ENCODE data around the gene C15orf39.

DNA sequence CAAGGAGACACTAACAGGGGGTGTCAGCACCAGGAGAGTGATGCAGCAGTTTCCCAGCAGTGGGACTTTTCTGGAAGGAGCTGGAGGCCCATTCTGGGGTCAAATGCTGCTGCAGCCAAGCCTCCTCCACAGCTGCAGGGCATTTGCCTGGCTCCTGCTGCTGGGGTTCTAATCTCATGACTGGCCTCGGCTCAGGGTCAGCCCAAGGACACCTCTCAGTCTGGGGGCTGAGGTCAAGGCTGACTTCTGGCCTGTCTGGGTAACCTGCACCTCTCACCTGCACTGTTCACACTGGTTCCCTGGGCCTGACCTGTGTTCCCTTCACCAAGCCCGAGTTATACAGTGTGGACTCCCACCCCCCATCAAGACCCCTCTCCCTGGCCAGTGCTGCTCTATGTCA is 10.4 kb upstream of the C15orf39 start:
- TF ChIP-seq, protein P1, sequence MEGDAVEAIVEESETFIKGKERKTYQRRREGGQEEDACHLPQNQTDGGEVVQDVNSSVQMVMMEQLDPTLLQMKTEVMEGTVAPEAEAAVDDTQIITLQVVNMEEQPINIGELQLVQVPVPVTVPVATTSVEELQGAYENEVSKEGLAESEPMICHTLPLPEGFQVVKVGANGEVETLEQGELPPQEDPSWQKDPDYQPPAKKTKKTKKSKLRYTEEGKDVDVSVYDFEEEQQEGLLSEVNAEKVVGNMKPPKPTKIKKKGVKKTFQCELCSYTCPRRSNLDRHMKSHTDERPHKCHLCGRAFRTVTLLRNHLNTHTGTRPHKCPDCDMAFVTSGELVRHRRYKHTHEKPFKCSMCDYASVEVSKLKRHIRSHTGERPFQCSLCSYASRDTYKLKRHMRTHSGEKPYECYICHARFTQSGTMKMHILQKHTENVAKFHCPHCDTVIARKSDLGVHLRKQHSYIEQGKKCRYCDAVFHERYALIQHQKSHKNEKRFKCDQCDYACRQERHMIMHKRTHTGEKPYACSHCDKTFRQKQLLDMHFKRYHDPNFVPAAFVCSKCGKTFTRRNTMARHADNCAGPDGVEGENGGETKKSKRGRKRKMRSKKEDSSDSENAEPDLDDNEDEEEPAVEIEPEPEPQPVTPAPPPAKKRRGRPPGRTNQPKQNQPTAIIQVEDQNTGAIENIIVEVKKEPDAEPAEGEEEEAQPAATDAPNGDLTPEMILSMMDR (IDR thresholded peaks at IDR 0.05; ENCODE audit: low read depth, low read length, poor library complexity, severe bottlenecking) = no peak
- no peak for TF ChIP-seq EZH2phosphoT487 (IDR thresholded peaks at IDR 0.05; ENCODE audit: borderline replicate concordance, low read length)

Measured in DOHH2 (cell line).